Measurements from ENCODE around the gene KXD1.

The KXD1 gene

DNA sequence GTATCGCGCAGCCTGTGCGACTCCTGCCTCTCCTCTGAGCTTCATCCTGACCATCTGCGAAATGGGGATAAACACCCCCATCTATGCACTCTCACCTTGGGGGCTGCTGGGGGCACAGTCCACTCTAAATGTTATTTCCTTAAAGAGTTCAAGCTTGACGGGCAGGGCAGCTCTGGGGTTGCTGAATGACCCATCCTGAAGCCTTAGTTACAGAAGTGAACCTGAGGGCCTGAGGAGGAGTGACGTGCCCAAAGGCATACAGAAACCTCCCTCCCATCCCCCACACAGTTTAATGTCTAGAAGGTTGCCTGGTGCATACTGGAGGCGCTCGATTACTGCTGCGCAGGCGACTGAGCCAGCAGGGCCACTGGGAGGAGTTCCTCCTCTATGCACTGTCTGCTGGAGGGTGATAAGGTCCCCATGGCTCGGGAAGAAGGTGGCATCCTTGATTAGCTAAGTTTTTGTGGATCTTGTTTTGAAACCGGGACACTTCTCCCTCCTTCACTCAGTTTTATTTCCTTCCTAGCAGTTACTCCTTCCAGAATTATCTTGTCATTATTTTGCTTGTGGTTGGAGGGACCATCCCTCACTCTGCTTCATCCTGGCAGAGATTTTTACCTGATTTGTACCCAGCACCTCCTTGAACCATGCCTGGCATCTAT lies 13.7 kb upstream of the KXD1 start:
- H3K27ac ChIP-seq: no peak overlapping the region
- in situ Hi-C loops (cut with HindIII; ENCODE audit: low pct_ligation_motif_present, low sequenced_read_pairs): no loop called here
- peak overlapping the region; percentile 80 for H3K4me3 ChIP-seq (ENCODE audit: low read depth, low read length)
- peaks cover 20% of the 10 kb centered on the region for H3K36me3 ChIP-seq (replicated peaks)
- peak; percentile 62 for DNase-seq
- TF ChIP-seq, protein P1, sequence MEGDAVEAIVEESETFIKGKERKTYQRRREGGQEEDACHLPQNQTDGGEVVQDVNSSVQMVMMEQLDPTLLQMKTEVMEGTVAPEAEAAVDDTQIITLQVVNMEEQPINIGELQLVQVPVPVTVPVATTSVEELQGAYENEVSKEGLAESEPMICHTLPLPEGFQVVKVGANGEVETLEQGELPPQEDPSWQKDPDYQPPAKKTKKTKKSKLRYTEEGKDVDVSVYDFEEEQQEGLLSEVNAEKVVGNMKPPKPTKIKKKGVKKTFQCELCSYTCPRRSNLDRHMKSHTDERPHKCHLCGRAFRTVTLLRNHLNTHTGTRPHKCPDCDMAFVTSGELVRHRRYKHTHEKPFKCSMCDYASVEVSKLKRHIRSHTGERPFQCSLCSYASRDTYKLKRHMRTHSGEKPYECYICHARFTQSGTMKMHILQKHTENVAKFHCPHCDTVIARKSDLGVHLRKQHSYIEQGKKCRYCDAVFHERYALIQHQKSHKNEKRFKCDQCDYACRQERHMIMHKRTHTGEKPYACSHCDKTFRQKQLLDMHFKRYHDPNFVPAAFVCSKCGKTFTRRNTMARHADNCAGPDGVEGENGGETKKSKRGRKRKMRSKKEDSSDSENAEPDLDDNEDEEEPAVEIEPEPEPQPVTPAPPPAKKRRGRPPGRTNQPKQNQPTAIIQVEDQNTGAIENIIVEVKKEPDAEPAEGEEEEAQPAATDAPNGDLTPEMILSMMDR (IDR thresholded peaks at IDR 0.05; ENCODE audit: low read depth, low read length, missing control alignments): no peak
- H3K27me3 ChIP-seq (replicated peaks): no peaks in the 10 kb centered on the region

DNA sequence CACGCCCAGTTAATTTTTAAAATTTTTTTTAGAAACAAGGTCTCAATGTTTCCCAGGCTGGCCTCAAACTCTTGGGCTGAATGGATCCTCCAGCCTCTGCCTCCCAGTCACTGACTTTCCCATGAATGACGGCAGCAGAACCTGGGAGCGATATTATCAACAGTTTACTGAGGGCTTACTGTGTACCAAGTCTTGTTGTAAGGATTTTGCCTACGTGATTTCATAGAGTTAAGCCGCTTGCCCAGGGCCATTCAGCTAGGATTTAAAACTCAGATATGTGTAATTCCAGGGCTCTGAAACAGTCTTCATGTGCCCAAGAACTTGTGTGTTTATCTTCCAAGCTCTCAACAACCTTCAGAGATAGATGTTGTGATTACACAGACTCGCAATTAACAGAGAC lies 6.0 kb upstream of the KXD1 start:
- DNase-seq: no peak
- TF ChIP-seq, protein P1 (IDR thresholded peaks at IDR 0.05; ENCODE audit: low read depth, low read length, missing control alignments): no peak
- Histone ChIP-seq H3K27me3 (replicated peaks) (no peaks in the 10 kb centered on the region), H3K4me3 (ENCODE audit: low read depth, low read length) (no peak overlapping the region), H3K36me3 (replicated peaks) (no peaks in the 10 kb centered on the region), H3K27ac (no peak overlapping the region)
- in situ Hi-C loops (cut with HindIII; ENCODE audit: low pct_ligation_motif_present, low sequenced_read_pairs): no loop called here

DNA sequence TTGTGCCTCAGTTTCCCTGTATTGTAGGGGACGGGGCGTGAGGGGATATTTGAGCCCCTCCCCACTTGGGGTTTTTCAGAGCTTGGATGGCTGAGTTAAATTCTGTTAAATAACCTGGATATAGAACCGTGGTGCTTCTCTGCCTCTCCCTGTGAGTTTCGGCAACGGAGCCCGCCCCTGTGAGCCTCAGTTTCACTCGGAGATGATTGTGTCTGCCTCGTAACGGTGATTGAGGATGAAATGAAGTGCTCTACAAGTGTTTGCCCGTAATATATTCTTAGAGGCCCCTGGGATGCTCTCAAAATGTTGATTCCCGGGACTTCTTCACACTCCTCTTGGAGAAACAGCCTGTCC lies 509 bp downstream of the KXD1 start:
- in situ Hi-C loops (cut with HindIII; ENCODE audit: low pct_ligation_motif_present, low sequenced_read_pairs): no loop called here
- H3K27ac ChIP-seq: peak overlapping the region; percentile 80
- peak overlapping the region; percentile 99 for H3K4me3 ChIP-seq (ENCODE audit: low read depth, low read length)
- H3K27me3 ChIP-seq (replicated peaks): no peaks in the 10 kb centered on the region
- DNase-seq: no peak
- TF ChIP-seq, protein P1 (IDR thresholded peaks at IDR 0.05; ENCODE audit: low read depth, low read length, missing control alignments): no peak
- H3K36me3 ChIP-seq (replicated peaks): peaks cover 11% of the 10 kb centered on the region

DNA sequence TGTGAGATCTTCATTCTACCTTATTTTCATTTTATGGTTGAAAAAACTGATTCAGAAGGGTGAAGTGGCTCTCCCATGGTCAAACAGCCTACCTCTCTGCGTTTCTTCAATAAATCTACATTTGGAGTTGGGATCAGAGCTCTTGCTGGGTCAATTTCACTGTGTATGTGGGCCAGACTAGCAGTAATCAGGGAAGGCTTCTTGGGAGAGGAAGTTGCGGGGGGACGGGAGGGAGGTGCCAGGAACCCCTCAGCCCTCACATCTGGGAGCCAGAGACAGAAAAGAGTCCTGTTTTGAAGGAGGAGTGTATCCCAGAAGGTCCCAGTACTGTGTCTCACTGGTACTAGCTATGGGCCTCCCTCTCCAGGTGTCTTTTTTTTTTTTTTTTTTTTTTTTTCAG lies 934 bp downstream of the KXD1 start:
- H3K4me3 ChIP-seq (ENCODE audit: low read depth, low read length): peak overlapping the region; percentile 99
- TF ChIP-seq, protein P1 (IDR thresholded peaks at IDR 0.05; ENCODE audit: low read depth, low read length, missing control alignments): no peak
- H3K27ac ChIP-seq: peak overlapping the region; percentile 80
- no peaks in the 10 kb centered on the region for H3K27me3 ChIP-seq (replicated peaks)
- in situ Hi-C loops (cut with HindIII; ENCODE audit: low pct_ligation_motif_present, low sequenced_read_pairs): no loop called here
- no peak for DNase-seq
- peaks cover 11% of the 10 kb centered on the region for H3K36me3 ChIP-seq (replicated peaks)

DNA sequence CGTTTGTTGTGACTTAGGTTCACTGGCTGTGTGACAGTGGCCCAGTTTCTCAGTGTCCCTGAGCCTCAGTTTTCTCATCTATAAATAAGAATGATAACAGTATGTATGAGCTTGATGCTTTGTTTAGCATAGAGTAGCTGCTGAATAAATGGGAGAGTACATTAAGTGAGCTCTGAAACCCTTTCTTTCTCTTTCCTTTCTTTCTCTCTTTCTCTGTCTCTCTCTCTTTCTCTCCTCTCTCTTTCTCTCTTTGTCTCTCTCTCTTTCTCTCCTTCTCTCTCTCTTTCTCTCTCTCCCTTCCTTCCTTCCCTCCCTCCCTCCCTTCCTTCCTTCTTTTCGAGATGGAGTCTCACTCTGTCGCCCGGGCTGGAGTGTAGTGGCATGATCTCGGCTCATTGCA lies 2.0 kb downstream of the KXD1 start:
- Histone ChIP-seq H3K36me3 (replicated peaks) (peaks cover 21% of the 10 kb centered on the region), H3K27ac (no peak overlapping the region), H3K4me3 (ENCODE audit: low read depth, low read length) (no peak overlapping the region), H3K27me3 (replicated peaks) (no peaks in the 10 kb centered on the region)
- DNase-seq: no peak
- TF ChIP-seq, protein P1 (IDR thresholded peaks at IDR 0.05; ENCODE audit: low read depth, low read length, missing control alignments): no peak
- in situ Hi-C loops (cut with HindIII; ENCODE audit: low pct_ligation_motif_present, low sequenced_read_pairs): no loop called here

DNA sequence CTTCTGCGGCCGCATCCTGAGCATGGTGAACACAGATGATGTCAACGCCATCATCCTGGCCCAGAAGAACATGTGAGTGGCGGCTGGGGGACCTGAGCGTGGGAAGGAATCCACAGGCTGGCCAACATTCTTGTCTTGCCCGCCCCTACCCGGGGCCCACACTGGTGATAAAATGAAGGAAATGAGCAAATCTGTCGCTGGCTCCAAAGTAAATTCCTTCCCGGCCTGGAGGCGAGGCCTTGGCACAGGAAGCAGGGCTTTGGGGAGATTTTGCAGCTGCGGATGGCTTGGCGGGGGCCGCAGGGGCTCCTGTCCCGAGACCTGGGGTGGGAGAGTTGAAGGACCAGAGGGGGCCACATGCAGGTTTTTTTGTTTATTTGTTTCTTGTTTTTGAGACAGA lies 4.4 kb downstream of the KXD1 start:
- Histone ChIP-seq H3K36me3 (replicated peaks) (peaks cover 42% of the 10 kb centered on the region), H3K27me3 (replicated peaks) (no peaks in the 10 kb centered on the region), H3K27ac (no peak overlapping the region), H3K4me3 (ENCODE audit: low read depth, low read length) (no peak overlapping the region)
- TF ChIP-seq, protein P1 (IDR thresholded peaks at IDR 0.05; ENCODE audit: low read depth, low read length, missing control alignments): no peak
- in situ Hi-C loops (cut with HindIII; ENCODE audit: low pct_ligation_motif_present, low sequenced_read_pairs): no loop called here
- DNase-seq: no peak

Data from brain microvascular endothelial cell (primary cell).